ENCODE results near the gene ZNF644.

The ZNF644 gene

DNA sequence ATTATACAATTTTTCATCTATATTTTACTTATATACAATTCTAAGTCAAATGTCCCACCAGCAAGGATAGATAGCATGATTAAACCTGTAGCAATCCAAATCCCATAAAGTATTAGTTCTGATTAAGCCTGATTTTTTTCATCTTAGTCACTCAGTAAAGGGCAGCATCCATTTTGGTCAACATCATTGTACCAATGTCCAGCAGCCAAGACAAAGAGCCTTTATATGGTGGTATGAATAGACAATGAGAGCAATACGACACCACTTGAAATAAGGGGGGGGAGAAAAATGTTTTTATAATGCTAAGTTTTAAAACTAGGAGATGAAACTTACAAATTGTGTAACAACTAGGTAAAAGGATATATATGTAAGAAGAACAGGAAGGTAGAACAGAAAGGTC, 7.4 kb downstream of the ZNF644 start:
- H3K4me3 ChIP-seq (ENCODE audit: low read depth, low read length) = no peak overlapping the region
- no peak for DNase-seq (ENCODE audit: low read depth)
- TF ChIP-seq, protein P1, sequence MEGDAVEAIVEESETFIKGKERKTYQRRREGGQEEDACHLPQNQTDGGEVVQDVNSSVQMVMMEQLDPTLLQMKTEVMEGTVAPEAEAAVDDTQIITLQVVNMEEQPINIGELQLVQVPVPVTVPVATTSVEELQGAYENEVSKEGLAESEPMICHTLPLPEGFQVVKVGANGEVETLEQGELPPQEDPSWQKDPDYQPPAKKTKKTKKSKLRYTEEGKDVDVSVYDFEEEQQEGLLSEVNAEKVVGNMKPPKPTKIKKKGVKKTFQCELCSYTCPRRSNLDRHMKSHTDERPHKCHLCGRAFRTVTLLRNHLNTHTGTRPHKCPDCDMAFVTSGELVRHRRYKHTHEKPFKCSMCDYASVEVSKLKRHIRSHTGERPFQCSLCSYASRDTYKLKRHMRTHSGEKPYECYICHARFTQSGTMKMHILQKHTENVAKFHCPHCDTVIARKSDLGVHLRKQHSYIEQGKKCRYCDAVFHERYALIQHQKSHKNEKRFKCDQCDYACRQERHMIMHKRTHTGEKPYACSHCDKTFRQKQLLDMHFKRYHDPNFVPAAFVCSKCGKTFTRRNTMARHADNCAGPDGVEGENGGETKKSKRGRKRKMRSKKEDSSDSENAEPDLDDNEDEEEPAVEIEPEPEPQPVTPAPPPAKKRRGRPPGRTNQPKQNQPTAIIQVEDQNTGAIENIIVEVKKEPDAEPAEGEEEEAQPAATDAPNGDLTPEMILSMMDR (IDR thresholded peaks at IDR 0.05; ENCODE audit: low read depth, low read length, missing control alignments) = no peak

- no peak overlapping the region for H3K4me3 ChIP-seq (ENCODE audit: low read depth, low read length)
- TF ChIP-seq, protein P1 (IDR thresholded peaks at IDR 0.05; ENCODE audit: low read depth, low read length, missing control alignments) = no peak
Measured at GRCh38 chr1:91013302-91013701, 8.5 kb downstream of the ZNF644 start.

GRCh38 chr1:91012196-91012595, 9.6 kb downstream of the ZNF644 start:
- TF ChIP-seq, protein P1 (IDR thresholded peaks at IDR 0.05; ENCODE audit: low read depth, low read length, missing control alignments) = no peak
- no peak overlapping the region for H3K4me3 ChIP-seq (ENCODE audit: low read depth, low read length)
- no peak for DNase-seq (ENCODE audit: low read depth)

More at GRCh38 chr1:91013302-91013701, 8.5 kb downstream of the ZNF644 start:
- no peak for DNase-seq (ENCODE audit: low read depth)

DNA sequence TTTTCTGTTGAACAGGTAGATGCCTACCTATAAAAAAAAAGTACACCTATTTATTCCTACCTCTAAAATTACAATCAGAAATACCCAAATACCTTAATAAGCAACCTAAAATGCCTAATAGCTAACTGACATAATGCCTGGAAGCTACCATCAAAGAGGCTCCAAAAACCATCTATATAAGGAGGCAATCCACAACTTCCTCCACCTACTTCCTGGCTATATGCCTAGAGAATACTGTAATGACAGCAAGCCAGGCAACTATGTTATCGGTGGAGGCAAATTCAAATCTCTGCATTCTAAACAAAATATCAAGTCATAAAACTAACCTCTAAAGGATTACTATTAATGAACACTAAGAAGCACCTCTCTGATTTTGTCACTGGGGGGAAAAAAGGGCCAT, 10.1 kb downstream of the ZNF644 start:
- TF ChIP-seq, protein P1 (IDR thresholded peaks at IDR 0.05; ENCODE audit: low read depth, low read length, missing control alignments) = no peak
- DNase-seq (ENCODE audit: low read depth) = no peak
- no peak overlapping the region for H3K4me3 ChIP-seq (ENCODE audit: low read depth, low read length)

DNA sequence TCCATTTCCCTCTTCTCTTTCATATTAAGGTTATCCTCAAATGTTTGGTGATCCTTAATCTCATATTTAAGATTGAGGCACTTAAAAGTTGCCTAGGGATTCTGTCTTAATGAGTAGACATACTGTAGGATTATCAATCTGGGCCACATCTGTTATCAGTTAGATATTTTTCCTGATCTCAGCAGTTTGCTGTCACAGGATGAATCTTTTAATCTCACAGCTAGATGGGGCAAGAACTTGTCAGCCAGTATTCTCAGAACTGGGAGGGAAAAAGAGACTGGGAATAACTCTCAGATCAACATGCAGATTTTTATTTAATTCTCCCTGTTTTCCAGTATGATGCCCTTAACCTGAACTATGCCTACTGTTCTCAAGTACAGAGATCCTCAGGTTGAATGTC, 14.0 kb downstream of the ZNF644 start:
- no peak for DNase-seq (ENCODE audit: low read depth)
- H3K4me3 ChIP-seq (ENCODE audit: low read depth, low read length) = no peak overlapping the region
- TF ChIP-seq, protein P1 (IDR thresholded peaks at IDR 0.05; ENCODE audit: low read depth, low read length, missing control alignments) = no peak

- DNase-seq (ENCODE audit: low read depth) = no peak
- TF ChIP-seq, protein P1 (IDR thresholded peaks at IDR 0.05; ENCODE audit: low read depth, low read length, missing control alignments) = no peak
- no peak overlapping the region for H3K4me3 ChIP-seq (ENCODE audit: low read depth, low read length)
Measured at GRCh38 chr1:91007092-91007491, 14.7 kb downstream of the ZNF644 start.

DNA sequence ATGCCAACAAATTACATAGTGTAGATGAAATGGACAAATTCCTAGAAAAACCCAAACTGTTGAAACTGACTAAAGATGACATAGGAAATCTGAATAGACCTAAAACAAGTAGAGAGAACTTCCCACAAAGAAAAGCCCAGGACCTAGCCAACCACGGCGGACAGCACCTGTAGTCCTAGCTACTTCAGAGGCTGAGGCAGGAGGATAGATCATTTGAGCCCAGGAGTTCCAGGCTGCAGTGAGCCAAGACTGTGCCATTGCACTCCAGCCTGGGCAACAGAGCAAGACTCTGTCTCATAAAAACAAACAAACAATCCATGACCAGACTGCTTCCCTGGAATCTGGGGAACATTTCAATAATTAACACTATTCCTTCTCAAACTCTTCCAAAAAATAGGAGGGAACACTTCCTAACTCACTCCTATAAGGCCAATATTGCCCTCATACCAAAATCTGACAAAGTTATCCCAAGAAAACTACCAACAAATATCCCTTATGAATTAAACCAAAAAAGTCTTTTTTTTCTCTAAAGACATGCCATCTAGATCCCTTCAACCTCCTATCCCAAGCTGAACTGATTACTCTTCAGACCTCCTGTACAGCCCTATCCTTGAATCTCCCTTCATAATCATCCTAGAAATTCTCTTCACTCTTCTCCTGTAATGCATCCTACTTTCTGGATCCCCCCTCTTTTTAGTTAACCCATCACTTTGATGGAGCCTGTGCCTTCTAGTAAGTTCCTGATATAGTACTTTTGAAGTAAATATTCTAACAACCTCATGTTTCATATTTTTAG, 15.5 kb downstream of the ZNF644 start:
- TF ChIP-seq, protein P1 (IDR thresholded peaks at IDR 0.05; ENCODE audit: low read depth, low read length, missing control alignments) = no peak
- no peak for DNase-seq (ENCODE audit: low read depth)
- no peak overlapping the region for H3K4me3 ChIP-seq (ENCODE audit: low read depth, low read length)

All from GM12864 (cell line).